ENCODE data around the gene STX17. TPM values are rescaled to one million over a fixed set of nuclear protein-coding genes. Genes with fewer than 3 reads are reported as not detected.

STX17 gene
- total and polyA plus RNA-seq, 2 donors (not counting 3 experiments of a cell fraction or from before 2014, with no cell fraction given) = 5.3 to 17.6 TPM

DNA sequence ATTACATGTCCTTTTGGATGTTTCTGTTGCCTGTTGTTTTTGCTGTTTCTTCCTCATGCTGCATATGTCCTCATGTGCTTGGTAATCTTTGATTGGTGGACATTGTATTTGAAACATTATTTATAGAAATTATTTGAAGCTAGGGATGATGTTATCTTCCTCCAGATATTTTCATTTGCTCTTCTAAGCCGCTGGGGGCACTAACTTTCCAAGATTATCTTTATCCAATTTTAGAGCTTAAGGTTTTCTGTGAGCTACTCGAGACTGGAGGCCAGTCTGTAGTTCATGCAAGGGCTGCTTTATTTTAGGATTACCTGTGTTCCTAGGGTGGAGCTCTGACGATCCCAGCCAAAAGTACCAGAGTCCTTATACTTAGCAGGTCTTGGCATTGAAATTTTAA is 40.9 kb downstream of the STX17 start:
- Histone ChIP-seq H3K4me2 (ENCODE audit: insufficient read depth, low read length) (no peak overlapping the region), H2AFZ (ENCODE audit: low read depth, low read length) (no peak overlapping the region), H3K4me3 (replicated peaks in 1 of 3; ENCODE audit: insufficient read depth in 1 of 3, low read depth in 1 of 3, low read length in 3 of 3) (no peak overlapping the region), H3K27ac (ENCODE audit: insufficient read depth, low read depth, low read length) (no peak overlapping the region), H3K9me1 (replicated peaks; ENCODE audit: control insufficient read depth, extremely low read depth, insufficient read depth, low read length) (no peaks in the 10 kb centered on the region), H3K4me1 (ENCODE audit: control insufficient read depth, extremely low read depth, insufficient read depth, low read length) (peaks cover 7% of the 10 kb centered on the region), H3K9ac (replicated peaks; ENCODE audit: extremely low read depth, insufficient read depth, low read length) (no peak overlapping the region), H3K27me3 (ENCODE audit: control insufficient read depth in 2 of 2, insufficient read depth in 2 of 2, low read length in 2 of 2) (no peaks in the 10 kb centered on the region), H4K20me1 (replicated peaks; ENCODE audit: control insufficient read depth, extremely low read depth, insufficient read depth, low read length) (no peaks in the 10 kb centered on the region), H3K36me3 (ENCODE audit: control insufficient read depth in 2 of 2, extremely low read depth in 1 of 2, insufficient read depth in 2 of 2, low read length in 2 of 2) (no peaks in the 10 kb centered on the region), H3K79me2 (ENCODE audit: control insufficient read depth, insufficient read depth, low read length) (no peaks in the 10 kb centered on the region), H3K9me3 (replicated peaks; ENCODE audit: control insufficient read depth, insufficient read depth, low read length) (no peaks in the 10 kb centered on the region)
- intact Hi-C loops (cut with micrococcal nuclease) (loop anchor here (5.0 kb wide), 1 partner anchor 125 kb away; the partner anchor contains the start of gene NR4A3), dilution Hi-C loops (cut with MboI; ENCODE audit: extremely low pct_ligation_motif_present, low sequenced_read_pairs) (no loop called here)
- CTCF ChIA-PET = interaction anchor here (0.8 to 2.2 kb wide), 13 partner anchors 10 to 377 kb away, joined by 3 to 11 read pairs (median 4); partner anchors contain the start of gene STX17
- no TSS peak for BruUV-seq (replicated peaks)
- POLR2A ChIA-PET = no interaction called here
- no peak for FAIRE-seq
- TF ChIP-seq POLR2AphosphoS5 (IDR thresholded peaks at IDR 0.05; ENCODE audit: insufficient read depth, low read depth, low read length) (no peak), JUN (IDR thresholded peaks at IDR 0.05; ENCODE audit: borderline replicate concordance, insufficient read depth, insufficient read length, low read depth) (no peak), EZH2 (IDR thresholded peaks at IDR 0.05; ENCODE audit: borderline replicate concordance, low read depth, low read length, severe bottlenecking) (no peak), GATA2 (IDR thresholded peaks at IDR 0.05; ENCODE audit: insufficient read depth, insufficient read length, low read depth, low read length) (no peak), POLR2A (IDR thresholded peaks at IDR 0.05; ENCODE audit: low read depth, low read length) (no peak), FOS (IDR thresholded peaks at IDR 0.05; ENCODE audit: borderline replicate concordance, insufficient read depth, low read length) (no peak), MYC (IDR thresholded peaks at IDR 0.05; ENCODE audit: low read depth, low read length) (no peak)
- TF ChIP-seq, protein P1, sequence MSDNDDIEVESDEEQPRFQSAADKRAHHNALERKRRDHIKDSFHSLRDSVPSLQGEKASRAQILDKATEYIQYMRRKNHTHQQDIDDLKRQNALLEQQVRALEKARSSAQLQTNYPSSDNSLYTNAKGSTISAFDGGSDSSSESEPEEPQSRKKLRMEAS (IDR thresholded peaks at IDR 0.05; ENCODE audit: insufficient read depth, insufficient read length) = no peak
- TF ChIP-seq, protein P2, sequence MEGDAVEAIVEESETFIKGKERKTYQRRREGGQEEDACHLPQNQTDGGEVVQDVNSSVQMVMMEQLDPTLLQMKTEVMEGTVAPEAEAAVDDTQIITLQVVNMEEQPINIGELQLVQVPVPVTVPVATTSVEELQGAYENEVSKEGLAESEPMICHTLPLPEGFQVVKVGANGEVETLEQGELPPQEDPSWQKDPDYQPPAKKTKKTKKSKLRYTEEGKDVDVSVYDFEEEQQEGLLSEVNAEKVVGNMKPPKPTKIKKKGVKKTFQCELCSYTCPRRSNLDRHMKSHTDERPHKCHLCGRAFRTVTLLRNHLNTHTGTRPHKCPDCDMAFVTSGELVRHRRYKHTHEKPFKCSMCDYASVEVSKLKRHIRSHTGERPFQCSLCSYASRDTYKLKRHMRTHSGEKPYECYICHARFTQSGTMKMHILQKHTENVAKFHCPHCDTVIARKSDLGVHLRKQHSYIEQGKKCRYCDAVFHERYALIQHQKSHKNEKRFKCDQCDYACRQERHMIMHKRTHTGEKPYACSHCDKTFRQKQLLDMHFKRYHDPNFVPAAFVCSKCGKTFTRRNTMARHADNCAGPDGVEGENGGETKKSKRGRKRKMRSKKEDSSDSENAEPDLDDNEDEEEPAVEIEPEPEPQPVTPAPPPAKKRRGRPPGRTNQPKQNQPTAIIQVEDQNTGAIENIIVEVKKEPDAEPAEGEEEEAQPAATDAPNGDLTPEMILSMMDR (IDR thresholded peaks at IDR 0.05; ENCODE audit: extremely low read depth in 1 of 2, insufficient read depth in 1 of 2, low read depth in 1 of 2, low read length in 2 of 2) = no peak
- DNase-seq (ENCODE audit: low read depth, low spot score) = no peak
